LNCaP clone FGC (cell line): ENCODE results near the gene JAM3.

ENCODE experiments used
- DNase-seq: peaks from one replicate; pipeline ENCODE4 v3.0.0-alpha.2; 2011; ENCODE audit warnings: low read depth
- H3K4me3 ChIP-seq: 2 replicates; pipeline ENCODE4 v1.5.1; 2011; ENCODE audit warnings: mild to moderate bottlenecking, low read depth, low read length, control low read depth
- TF ChIP-seq, protein P1 (sequence below): IDR thresholded peaks from 2 replicates; pipeline ENCODE4 v1.5.1; 2012; ENCODE audit warnings: mild to moderate bottlenecking; ENCODE audit not compliant: control insufficient read depth, insufficient read depth; ENCODE audit errors: extremely low read depth

Gene JAM3

DNA sequence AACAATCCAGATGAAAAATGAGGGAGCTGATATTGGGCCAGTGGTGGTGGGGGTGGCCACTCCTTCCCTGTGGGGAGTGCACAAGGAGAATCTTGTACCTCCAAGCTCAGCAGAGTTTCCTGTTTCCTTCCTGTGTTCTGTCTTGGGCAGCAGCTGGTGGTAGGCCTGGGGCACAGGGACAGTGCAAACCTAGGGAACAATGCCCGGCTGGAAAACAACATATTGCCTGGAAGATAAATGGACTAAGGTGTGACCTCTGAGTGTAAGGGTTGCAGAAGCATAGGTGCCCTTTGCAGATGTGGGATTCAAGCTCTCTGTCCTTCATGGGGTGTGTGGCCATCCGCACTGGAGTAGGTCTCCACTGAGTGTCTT lies 5.8 kb upstream of the JAM3 start:
- TF ChIP-seq, protein P1, sequence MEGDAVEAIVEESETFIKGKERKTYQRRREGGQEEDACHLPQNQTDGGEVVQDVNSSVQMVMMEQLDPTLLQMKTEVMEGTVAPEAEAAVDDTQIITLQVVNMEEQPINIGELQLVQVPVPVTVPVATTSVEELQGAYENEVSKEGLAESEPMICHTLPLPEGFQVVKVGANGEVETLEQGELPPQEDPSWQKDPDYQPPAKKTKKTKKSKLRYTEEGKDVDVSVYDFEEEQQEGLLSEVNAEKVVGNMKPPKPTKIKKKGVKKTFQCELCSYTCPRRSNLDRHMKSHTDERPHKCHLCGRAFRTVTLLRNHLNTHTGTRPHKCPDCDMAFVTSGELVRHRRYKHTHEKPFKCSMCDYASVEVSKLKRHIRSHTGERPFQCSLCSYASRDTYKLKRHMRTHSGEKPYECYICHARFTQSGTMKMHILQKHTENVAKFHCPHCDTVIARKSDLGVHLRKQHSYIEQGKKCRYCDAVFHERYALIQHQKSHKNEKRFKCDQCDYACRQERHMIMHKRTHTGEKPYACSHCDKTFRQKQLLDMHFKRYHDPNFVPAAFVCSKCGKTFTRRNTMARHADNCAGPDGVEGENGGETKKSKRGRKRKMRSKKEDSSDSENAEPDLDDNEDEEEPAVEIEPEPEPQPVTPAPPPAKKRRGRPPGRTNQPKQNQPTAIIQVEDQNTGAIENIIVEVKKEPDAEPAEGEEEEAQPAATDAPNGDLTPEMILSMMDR = no peak
- no peak for DNase-seq
- no peak overlapping the region for H3K4me3 ChIP-seq

- no peak overlapping the region for H3K4me3 ChIP-seq
- DNase-seq = no peak
- TF ChIP-seq, protein P1 = no peak
Measured at GRCh38 chr11:134063991-134064747, 4.7 kb upstream of the JAM3 start.

GRCh38 chr11:134065381-134065780 lies 3.5 kb upstream of the JAM3 start:
- TF ChIP-seq, protein P1 = no peak
- DNase-seq = no peak
- no peak overlapping the region for H3K4me3 ChIP-seq

- no peak for DNase-seq
- H3K4me3 ChIP-seq = no peak overlapping the region
- TF ChIP-seq, protein P1 = no peak
Measured at GRCh38 chr11:134066943-134067885, 1.7 kb upstream of the JAM3 start.

DNA sequence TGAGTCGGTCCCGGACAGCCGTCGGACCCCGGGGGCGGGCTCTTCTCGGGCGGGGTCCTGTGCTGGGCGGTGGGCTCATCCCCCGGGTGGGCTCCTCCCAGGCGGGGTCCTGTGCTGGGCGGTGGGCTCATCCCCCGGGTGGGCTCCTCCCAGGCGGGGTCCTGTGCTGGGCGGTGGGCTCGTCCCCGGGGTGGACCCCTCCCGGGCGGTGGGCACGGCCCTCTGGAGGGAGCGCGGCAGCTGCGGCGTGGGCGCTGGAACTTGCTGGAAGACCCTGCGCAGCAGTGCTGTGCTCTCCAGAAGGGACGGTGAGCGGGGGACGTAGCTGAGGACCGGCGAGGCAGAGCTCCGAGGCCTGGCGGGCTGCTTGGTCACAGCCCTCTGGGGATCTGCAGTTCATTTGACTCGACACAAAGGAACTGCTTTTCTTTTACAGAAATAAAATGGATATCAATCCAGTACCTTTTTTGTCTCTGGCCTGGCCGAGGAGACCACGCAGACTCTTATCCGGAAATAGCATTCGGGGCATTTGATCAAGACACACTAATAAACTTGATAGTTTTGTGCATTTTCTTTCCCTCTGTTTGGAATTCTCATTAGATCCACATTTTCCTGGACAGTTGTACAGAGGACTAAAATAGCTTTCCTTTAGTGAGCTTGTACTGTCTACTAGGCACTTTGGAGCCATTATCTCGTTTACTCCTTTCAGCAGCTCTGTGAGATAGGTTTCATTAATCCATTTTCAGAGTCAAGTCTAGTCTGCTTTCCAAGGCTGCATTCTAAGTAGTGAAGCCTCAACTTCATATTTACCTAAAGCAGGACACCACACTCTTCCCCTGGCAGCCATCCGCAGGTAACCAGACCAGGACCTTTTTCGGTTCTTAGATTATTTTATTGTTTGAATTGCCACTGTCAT lies 812 bp downstream of the JAM3 start:
- TF ChIP-seq, protein P1 = no peak
- no peak overlapping the region for H3K4me3 ChIP-seq
- no peak for DNase-seq

DNA sequence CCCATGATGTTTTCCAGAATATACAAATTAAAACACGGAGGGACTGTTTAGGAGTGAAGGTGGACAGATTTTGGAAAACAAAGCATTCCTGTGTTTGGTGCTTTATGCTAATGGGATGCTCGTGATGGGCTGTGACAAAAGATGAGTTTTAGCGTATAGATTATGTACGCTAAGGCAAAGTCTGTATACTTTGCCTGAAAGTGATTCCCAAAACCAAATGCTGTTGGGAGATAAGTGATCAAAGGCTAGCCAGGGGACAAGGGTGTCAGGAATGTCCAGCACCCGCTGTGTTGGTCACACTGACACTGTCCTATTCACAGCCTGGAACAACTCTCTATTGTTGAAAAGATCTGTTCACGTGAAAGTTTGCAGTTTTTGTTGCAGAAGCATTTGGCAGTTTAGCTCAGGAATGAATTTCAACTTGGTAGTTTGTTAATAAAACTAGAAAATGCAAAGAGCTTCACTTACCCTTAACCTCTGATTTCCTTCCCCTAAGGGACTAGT lies 1.5 kb downstream of the JAM3 start:
- H3K4me3 ChIP-seq = no peak overlapping the region
- DNase-seq = no peak

More for the DNA sequence above, 1.5 kb downstream of the JAM3 start:
- TF ChIP-seq, protein P1 = no peak
